Liver (tissue), 9 donors: ENCODE measurements around the gene CGNL1. TPM values are rescaled to one million over a fixed set of nuclear protein-coding genes. Genes with fewer than 3 reads are reported as not detected.

Source experiments
- DNase-seq: peaks from one replicate; pipeline ENCODE4 v3.0.0-alpha.2; 2017; ENCODE audit warnings: low spot score
- H3K27ac ChIP-seq, 2 donors: one replicate each; pipeline ENCODE4 v1.7.0; 2013; ENCODE audit warnings: inconsistent platforms in 2 of 2, low read length in 2 of 2, control low read depth in 1 of 2, low read depth in 1 of 2, mild to moderate bottlenecking in 1 of 2
- H3K27me3 ChIP-seq, 4 donors: one replicate each; pipeline versions ENCODE4 v1.6.1 to v1.7.0; 2013; ENCODE audit warnings: low read length in 3 of 4, inconsistent platforms in 1 of 4, mild to moderate bottlenecking in 1 of 4, moderate library complexity in 1 of 4; ENCODE audit not compliant: control insufficient read depth in 4 of 4, insufficient read depth in 4 of 4
- H3K36me3 ChIP-seq, 4 donors: one replicate each; pipeline versions ENCODE4 v1.6.1 to v1.7.0; 2013; ENCODE audit warnings: low read length in 3 of 4, mild to moderate bottlenecking in 3 of 4, low read depth in 1 of 4, moderate library complexity in 1 of 4; ENCODE audit not compliant: control insufficient read depth in 4 of 4, insufficient read depth in 3 of 4
- H3K4me1 ChIP-seq, 4 donors: one replicate each; pipeline versions ENCODE4 v1.6.1 to v1.7.0; 2013; ENCODE audit warnings: low read length in 3 of 4, mild to moderate bottlenecking in 3 of 4, moderate library complexity in 1 of 4; ENCODE audit not compliant: control insufficient read depth in 4 of 4, insufficient read depth in 4 of 4
- H3K4me3 ChIP-seq, 3 donors: one replicate each; pipeline versions ENCODE4 v1.6.1 to v1.7.0; 2013; ENCODE audit warnings: low read length in 3 of 3, control low read depth in 1 of 3, low read depth in 1 of 3, mild to moderate bottlenecking in 1 of 3
- H3K9ac ChIP-seq, 2 donors: one replicate each; pipeline ENCODE4 v1.7.0; 2013; ENCODE audit warnings: low read length in 2 of 2, mild to moderate bottlenecking in 2 of 2, moderate library complexity in 2 of 2, control low read depth in 1 of 2, low read depth in 1 of 2
- H3K9me3 ChIP-seq, 4 donors: one replicate each; pipeline versions ENCODE4 v1.6.1 to v1.7.0; 2013; ENCODE audit warnings: low read length in 3 of 4; ENCODE audit not compliant: control insufficient read depth in 4 of 4
- EGR1 ChIP-seq, 2 donors: IDR thresholded peaks; 2 replicates each; pipeline ENCODE4 v1.6.1; 2016 to 2018; ENCODE audit warnings: antibody characterized with exemption in 2 of 2, low read depth in 2 of 2
- FOXA1 ChIP-seq: IDR thresholded peaks from 2 replicates; pipeline ENCODE4 v1.6.1; 2016; ENCODE audit warnings: antibody characterized with exemption
- FOXA2 ChIP-seq: IDR thresholded peaks from 2 replicates; pipeline ENCODE4 v1.6.1; 2016; ENCODE audit warnings: antibody characterized with exemption
- GABPA ChIP-seq, 2 donors: IDR thresholded peaks in 1 of 2; conservative IDR thresholded peaks in 1 of 2; 2 replicates each; pipeline ENCODE4 v1.6.1; 2016; ENCODE audit warnings: antibody characterized with exemption in 2 of 2, mild to moderate bottlenecking in 1 of 2, moderate library complexity in 1 of 2
- HNF4A ChIP-seq, 2 donors: conservative IDR thresholded peaks; 2 replicates each; pipeline ENCODE4 v1.6.1; 2016; ENCODE audit warnings: antibody characterized with exemption in 2 of 2, mild to moderate bottlenecking in 2 of 2
- HNF4G ChIP-seq: IDR thresholded peaks from 2 replicates; pipeline ENCODE4 v1.6.1; 2016; ENCODE audit warnings: antibody characterized with exemption
- JUND ChIP-seq, 2 donors: IDR thresholded peaks; 2 replicates each; pipeline ENCODE4 v1.6.1; 2016; ENCODE audit warnings: antibody characterized with exemption in 2 of 2
- NR2F2 ChIP-seq: IDR thresholded peaks from 2 replicates; pipeline ENCODE4 v1.6.1; 2016; ENCODE audit warnings: antibody characterized with exemption
- RAD21 ChIP-seq, 2 donors: IDR thresholded peaks; 2 replicates each; pipeline ENCODE4 v1.6.1; 2016; ENCODE audit warnings: antibody characterized with exemption in 2 of 2, mild to moderate bottlenecking in 2 of 2
- RXRA ChIP-seq, 2 donors: IDR thresholded peaks; 2 replicates each; pipeline ENCODE4 v1.6.1; 2017 to 2018; ENCODE audit warnings: antibody characterized with exemption in 2 of 2, mild to moderate bottlenecking in 1 of 2
- SP1 ChIP-seq: IDR thresholded peaks from 2 replicates; pipeline ENCODE4 v1.6.1; 2018; ENCODE audit warnings: antibody characterized with exemption, mild to moderate bottlenecking
- TAF1 ChIP-seq: conservative IDR thresholded peaks from 2 replicates; pipeline ENCODE4 v1.6.1; 2016; ENCODE audit warnings: antibody characterized with exemption, mild to moderate bottlenecking
- YY1 ChIP-seq: IDR thresholded peaks from 2 replicates; pipeline ENCODE4 v1.6.1; 2016; ENCODE audit warnings: antibody characterized with exemption, mild to moderate bottlenecking
- WGBS: extraction: QIAGEN DNeasy Blood & Tissue Kit; methylation state at CpG from one replicate; pipeline ENCODE4 v1.1.7; 2013; 5-methylcytosine and 5-hydroxymethylcytosine counted together
- polyA plus RNA-seq, 2 donors: library from polyadenylated mRNA; stranded (reverse) in 1 of 2; unstranded in 1 of 2; fragments of 200-250 nt in 1 of 2; fragments of >200 nt in 1 of 2; fragmentation: Nextera tagmentation in 1 of 2; extraction: Ambion mirVana in 1 of 2; gene quantifications; one replicate each; pipeline versions ENCODE4 v1.2.1 to v1.2.3, GENCODE V29; 2013 to 2015
- total RNA-seq, 2 donors: library from RNA; depleted of rRNA; stranded (reverse); fragments of >200 nt; gene quantifications; one replicate each; pipeline ENCODE4 v1.2.3, GENCODE V29; 2014
- TF ChIP-seq, protein P1 (sequence below): IDR thresholded peaks from 2 replicates; pipeline ENCODE4 v1.6.1; 2016; ENCODE audit warnings: antibody characterized with exemption
- TF ChIP-seq, protein P2 (sequence below): IDR thresholded peaks from 2 replicates; pipeline ENCODE4 v1.6.1; 2016; ENCODE audit warnings: antibody characterized with exemption
- TF ChIP-seq, protein P3 (sequence below): fragments of 150-350 bp; IDR thresholded peaks from 2 replicates; pipeline ENCODE4 v1.5.1; 2017; ENCODE audit warnings: improper control_type of control experiment, low read depth, low read length; ENCODE audit not compliant: missing input control
- TF ChIP-seq, protein P4 (sequence below): IDR thresholded peaks from 2 replicates; pipeline ENCODE4 v1.6.1; 2016; ENCODE audit warnings: antibody characterized with exemption
- donor health status: healthy.
- donor health status: healthy.
- donor health status: healthy.
- donor health status: healthy.
- donor health status: healthy.

CGNL1 gene
- total and polyA plus RNA-seq, 4 donors = 12.0 to 31.9 (median 16.1) TPM

DNA sequence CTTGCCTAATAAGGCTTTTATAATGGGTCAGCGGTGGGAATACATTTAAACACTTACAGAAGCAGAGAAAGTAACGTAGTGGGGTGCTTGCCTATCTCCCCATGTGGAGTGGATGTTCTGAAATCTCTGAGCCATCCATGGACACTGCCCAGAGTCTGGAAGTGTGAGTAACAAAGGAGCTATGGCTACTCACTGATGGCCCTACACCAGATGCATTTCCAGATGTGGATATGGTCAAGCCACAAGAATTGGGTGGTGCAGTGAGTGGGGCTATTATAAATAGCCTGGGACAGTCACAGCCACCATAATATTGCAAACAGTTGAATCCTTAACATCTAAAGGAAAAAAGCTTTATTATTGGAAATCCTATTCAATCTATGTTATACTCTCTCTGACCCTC is 96.6 kb downstream of the CGNL1 start:
- 93% methylated on average over 2 of the region's 2 CpGs for WGBS
- Histone ChIP-seq H3K36me3 (peaks cover 0 to 29% (median 15%) of the 10 kb centered on the region in 4 donors), H3K27ac (no peak overlapping the region), H3K4me1 (peaks cover 4 to 35% (median 20%) of the 10 kb centered on the region in 4 donors), H3K9me3 (no peaks in the 10 kb centered on the region), H3K27me3 (no peaks in the 10 kb centered on the region), H3K4me3 (no peak overlapping the region), H3K9ac (no peak overlapping the region)
- DNase-seq = no peak
- no peak for TF ChIP-seq HNF4G
- no peak for TF ChIP-seq SP1
- TF ChIP-seq EGR1 (IDR thresholded peaks at IDR 0.05; ENCODE audit: low read depth in 2 of 2) = no peak
- TF ChIP-seq, protein P1, sequence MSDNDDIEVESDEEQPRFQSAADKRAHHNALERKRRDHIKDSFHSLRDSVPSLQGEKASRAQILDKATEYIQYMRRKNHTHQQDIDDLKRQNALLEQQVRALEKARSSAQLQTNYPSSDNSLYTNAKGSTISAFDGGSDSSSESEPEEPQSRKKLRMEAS = no peak
- TF ChIP-seq YY1 = no peak
- no peak for TF ChIP-seq TAF1
- TF ChIP-seq, protein P2, sequence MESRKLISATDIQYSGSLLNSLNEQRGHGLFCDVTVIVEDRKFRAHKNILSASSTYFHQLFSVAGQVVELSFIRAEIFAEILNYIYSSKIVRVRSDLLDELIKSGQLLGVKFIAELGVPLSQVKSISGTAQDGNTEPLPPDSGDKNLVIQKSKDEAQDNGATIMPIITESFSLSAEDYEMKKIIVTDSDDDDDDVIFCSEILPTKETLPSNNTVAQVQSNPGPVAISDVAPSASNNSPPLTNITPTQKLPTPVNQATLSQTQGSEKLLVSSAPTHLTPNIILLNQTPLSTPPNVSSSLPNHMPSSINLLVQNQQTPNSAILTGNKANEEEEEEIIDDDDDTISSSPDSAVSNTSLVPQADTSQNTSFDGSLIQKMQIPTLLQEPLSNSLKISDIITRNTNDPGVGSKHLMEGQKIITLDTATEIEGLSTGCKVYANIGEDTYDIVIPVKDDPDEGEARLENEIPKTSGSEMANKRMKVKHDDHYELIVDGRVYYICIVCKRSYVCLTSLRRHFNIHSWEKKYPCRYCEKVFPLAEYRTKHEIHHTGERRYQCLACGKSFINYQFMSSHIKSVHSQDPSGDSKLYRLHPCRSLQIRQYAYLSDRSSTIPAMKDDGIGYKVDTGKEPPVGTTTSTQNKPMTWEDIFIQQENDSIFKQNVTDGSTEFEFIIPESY = no peak
- TF ChIP-seq, protein P3, sequence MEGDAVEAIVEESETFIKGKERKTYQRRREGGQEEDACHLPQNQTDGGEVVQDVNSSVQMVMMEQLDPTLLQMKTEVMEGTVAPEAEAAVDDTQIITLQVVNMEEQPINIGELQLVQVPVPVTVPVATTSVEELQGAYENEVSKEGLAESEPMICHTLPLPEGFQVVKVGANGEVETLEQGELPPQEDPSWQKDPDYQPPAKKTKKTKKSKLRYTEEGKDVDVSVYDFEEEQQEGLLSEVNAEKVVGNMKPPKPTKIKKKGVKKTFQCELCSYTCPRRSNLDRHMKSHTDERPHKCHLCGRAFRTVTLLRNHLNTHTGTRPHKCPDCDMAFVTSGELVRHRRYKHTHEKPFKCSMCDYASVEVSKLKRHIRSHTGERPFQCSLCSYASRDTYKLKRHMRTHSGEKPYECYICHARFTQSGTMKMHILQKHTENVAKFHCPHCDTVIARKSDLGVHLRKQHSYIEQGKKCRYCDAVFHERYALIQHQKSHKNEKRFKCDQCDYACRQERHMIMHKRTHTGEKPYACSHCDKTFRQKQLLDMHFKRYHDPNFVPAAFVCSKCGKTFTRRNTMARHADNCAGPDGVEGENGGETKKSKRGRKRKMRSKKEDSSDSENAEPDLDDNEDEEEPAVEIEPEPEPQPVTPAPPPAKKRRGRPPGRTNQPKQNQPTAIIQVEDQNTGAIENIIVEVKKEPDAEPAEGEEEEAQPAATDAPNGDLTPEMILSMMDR = no peak
- TF ChIP-seq FOXA1 = no peak
- no peak for TF ChIP-seq RXRA (IDR thresholded peaks at IDR 0.05)

DNA sequence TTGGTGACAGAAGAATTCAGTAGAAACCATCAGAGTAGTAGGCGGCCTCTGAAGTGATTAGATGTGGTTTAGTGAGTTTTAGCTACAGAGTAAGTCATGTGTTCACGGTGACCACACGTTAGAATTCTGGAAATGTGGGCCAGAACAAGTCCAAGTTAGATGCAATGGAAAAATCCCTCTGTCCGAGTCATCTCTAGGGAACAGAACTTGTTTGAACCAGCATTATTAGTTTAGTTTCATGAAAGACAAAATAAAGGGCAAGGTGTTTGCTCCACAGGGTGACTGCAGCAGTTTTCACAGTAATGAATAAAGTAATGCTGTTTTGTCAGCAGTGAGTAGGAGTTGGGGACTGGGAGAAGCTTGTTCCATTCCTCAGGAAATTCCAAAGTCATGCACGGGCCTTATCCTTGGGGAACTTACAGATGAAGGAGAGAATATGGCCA is 100.2 kb downstream of the CGNL1 start:
- no peak overlapping the region for H3K4me3 ChIP-seq
- no peaks in the 10 kb centered on the region for H3K9me3 ChIP-seq
- 74% methylated on average over 5 of the region's 5 CpGs for WGBS
- no peak for DNase-seq
- peak overlapping the region; percentile 75 to 83 for H3K27ac ChIP-seq
- H3K4me1 ChIP-seq = peaks cover 13 to 54% (median 37%) of the 10 kb centered on the region in 4 donors
- no peak overlapping the region for H3K9ac ChIP-seq
- peaks cover 0 to 22% (median 8%) of the 10 kb centered on the region in 4 donors for H3K36me3 ChIP-seq
- no peaks in the 10 kb centered on the region for H3K27me3 ChIP-seq
- TF ChIP-seq TAF1 (no peak), RXRA (IDR thresholded peaks at IDR 0.05) (peak in 1 of 2 donors; percentile 21)

DNA sequence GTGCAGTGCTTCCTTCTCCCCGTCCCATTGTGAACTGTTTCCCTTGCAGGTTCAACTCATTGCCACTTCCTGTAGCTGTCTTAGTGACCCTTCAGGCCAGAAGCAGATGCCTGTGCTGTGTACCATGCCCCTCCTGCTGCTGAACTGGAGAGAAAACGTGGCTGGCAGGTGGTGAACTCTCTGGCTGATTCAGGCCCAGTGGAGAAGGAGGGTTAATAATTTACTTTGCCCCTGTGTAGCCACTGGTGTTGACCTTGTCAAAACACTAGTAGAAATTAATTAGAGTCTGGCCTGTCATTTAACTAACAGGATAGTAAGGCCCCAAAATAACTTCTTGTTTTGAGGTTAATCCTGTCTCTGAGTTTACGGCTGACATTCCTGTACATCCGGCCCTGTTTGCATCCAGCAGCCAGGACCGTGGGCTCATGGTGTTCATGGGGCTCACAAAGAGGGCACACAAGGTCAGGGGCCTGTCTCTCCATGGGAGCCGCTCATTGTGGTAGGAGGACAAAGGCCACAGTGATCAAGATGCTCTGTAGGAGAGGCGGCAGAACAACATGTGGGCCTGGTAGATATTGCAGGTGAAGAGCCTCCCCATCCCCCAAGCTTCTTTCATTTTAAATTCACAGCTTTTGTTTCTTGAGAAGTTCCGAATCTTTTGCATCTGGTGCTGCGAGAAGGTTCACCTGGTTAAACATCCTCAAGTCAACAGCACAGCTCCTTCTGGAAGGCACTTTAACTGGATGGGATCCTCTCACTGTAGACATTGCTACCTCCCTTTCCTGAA is 101.6 kb downstream of the CGNL1 start:
- Histone ChIP-seq H3K27ac (peak overlapping the region; percentile 75 to 83), H3K27me3 (no peaks in the 10 kb centered on the region), H3K9me3 (no peaks in the 10 kb centered on the region), H3K9ac (peak overlapping the region in 1 of 2 donors; percentile 32), H3K36me3 (peaks cover 0 to 17% (median 4%) of the 10 kb centered on the region in 4 donors), H3K4me1 (peaks cover 13 to 54% (median 37%) of the 10 kb centered on the region in 4 donors), H3K4me3 (no peak overlapping the region)
- peak; percentile 50 for DNase-seq
- WGBS = 40% methylated on average over 9 of the region's 9 CpGs
- TF ChIP-seq JUND (IDR thresholded peaks at IDR 0.05) = peak in 1 of 2 donors; percentile 46
- peak; percentile 81 to 84 for TF ChIP-seq HNF4A (conservative IDR thresholded peaks at IDR 0.05)
- peak; percentile 86 for TF ChIP-seq TAF1
- peak; percentile 94 to 95 for TF ChIP-seq RXRA (IDR thresholded peaks at IDR 0.05)
- peak; percentile 94 for TF ChIP-seq SP1
- peak; percentile 65 for TF ChIP-seq NR2F2
- TF ChIP-seq HNF4G = peak; percentile 57
- TF ChIP-seq FOXA2 = peak; percentile 87
- TF ChIP-seq, protein P4, sequence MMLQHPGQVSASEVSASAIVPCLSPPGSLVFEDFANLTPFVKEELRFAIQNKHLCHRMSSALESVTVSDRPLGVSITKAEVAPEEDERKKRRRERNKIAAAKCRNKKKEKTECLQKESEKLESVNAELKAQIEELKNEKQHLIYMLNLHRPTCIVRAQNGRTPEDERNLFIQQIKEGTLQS = no peak
- TF ChIP-seq FOXA1 = peak; percentile 81
- TF ChIP-seq EGR1 (IDR thresholded peaks at IDR 0.05; ENCODE audit: low read depth in 2 of 2) = peak in 1 of 2 donors; percentile 70
- TF ChIP-seq, protein P1 = peak; percentile 99
- TF ChIP-seq, protein P2 = peak; percentile 81
- TF ChIP-seq GABPA (IDR thresholded peaks at IDR 0.05 in 1 of 2, conservative IDR thresholded peaks at IDR 0.05 in 1 of 2) = peak in 1 of 2 donors; percentile 69
- peak; percentile 41 to 44 for TF ChIP-seq RAD21 (IDR thresholded peaks at IDR 0.05)
